Right atrium auricular region (tissue), 2 donors: Measurements from ENCODE around the gene OR51L1. TPM values are rescaled to one million over a fixed set of nuclear protein-coding genes. Genes with fewer than 3 reads are reported as not detected.

Experiments
- DNase-seq: peaks from one replicate; pipeline ENCODE4 v3.0.0-alpha.2; 2019; ENCODE audit warnings: low spot score
- H3K27ac ChIP-seq, 2 donors: fragments of 200-600 bp; sonication (generic); 1 replicate in 1 of 2; 2 replicates in 1 of 2; pipeline ENCODE4 v1.5.1; 2016 to 2019
- H3K27me3 ChIP-seq, 2 donors: fragments of 200-600 bp; sonication (generic); one replicate each; pipeline versions ENCODE4 v1.5.1 to v1.6.0; 2017 to 2019
- H3K36me3 ChIP-seq: fragments of 200-600 bp; sonication (generic); one replicate; pipeline ENCODE4 v1.5.1; 2016
- H3K4me1 ChIP-seq, 2 donors: fragments of 200-600 bp; sonication (generic); one replicate each; pipeline versions ENCODE4 v1.5.1 to v1.6.0; 2017 to 2019
- H3K4me3 ChIP-seq, 2 donors: fragments of 200-600 bp; sonication (generic); 1 replicate in 1 of 2; 2 replicates in 1 of 2; pipeline ENCODE4 v1.5.1; 2017 to 2019; ENCODE audit warnings: mild to moderate bottlenecking in 1 of 2, moderate library complexity in 1 of 2
- H3K9me3 ChIP-seq, 2 donors: fragments of 200-600 bp; sonication (generic); one replicate each; pipeline ENCODE4 v1.5.1; 2019
- total RNA-seq, 2 donors: library from RNA; depleted of rRNA; stranded (reverse); fragments of >200 nt; gene quantifications; one replicate each; pipeline ENCODE4 v1.1.0, GENCODE V29; 2016
- TF ChIP-seq, protein P1 (sequence below), 2 donors: fragments of 200-600 bp; sonication (generic); IDR thresholded peaks; one replicate each; pipeline ENCODE4 v1.5.1; 2019; ENCODE audit warnings: antibody characterized with exemption in 2 of 2

Gene OR51L1
- total RNA-seq, 2 donors from 2014 or later = not detected

DNA sequence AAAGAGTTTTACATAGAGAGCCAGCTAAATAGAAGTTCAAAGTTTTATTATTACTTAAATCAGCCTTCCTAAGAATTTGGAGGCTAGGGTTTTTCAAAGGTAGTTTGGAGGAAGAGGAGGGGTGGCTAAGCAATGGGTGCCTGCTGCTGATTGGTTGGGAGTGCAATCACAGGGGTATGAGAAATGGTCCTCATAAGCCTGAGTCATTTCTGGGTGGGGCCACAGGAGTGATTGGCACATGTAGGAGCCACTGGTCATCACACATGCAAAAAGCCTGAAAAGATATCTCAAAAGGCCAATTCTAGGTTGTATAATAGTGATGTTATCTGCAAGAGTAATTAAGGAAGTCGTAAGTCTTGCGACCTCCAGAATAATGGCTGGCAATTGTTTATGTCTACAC is 12.9 kb downstream of the OR51L1 start:
- no peak overlapping the region for H3K4me3 ChIP-seq
- H3K36me3 ChIP-seq = no peaks in the 10 kb centered on the region
- H3K27me3 ChIP-seq = no peaks in the 10 kb centered on the region
- no peak overlapping the region for H3K27ac ChIP-seq
- TF ChIP-seq, protein P1, sequence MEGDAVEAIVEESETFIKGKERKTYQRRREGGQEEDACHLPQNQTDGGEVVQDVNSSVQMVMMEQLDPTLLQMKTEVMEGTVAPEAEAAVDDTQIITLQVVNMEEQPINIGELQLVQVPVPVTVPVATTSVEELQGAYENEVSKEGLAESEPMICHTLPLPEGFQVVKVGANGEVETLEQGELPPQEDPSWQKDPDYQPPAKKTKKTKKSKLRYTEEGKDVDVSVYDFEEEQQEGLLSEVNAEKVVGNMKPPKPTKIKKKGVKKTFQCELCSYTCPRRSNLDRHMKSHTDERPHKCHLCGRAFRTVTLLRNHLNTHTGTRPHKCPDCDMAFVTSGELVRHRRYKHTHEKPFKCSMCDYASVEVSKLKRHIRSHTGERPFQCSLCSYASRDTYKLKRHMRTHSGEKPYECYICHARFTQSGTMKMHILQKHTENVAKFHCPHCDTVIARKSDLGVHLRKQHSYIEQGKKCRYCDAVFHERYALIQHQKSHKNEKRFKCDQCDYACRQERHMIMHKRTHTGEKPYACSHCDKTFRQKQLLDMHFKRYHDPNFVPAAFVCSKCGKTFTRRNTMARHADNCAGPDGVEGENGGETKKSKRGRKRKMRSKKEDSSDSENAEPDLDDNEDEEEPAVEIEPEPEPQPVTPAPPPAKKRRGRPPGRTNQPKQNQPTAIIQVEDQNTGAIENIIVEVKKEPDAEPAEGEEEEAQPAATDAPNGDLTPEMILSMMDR (IDR thresholded peaks at IDR 0.05) = no peak
- no peaks in the 10 kb centered on the region for H3K9me3 ChIP-seq
- H3K4me1 ChIP-seq = no peaks in the 10 kb centered on the region
- DNase-seq = no peak

DNA sequence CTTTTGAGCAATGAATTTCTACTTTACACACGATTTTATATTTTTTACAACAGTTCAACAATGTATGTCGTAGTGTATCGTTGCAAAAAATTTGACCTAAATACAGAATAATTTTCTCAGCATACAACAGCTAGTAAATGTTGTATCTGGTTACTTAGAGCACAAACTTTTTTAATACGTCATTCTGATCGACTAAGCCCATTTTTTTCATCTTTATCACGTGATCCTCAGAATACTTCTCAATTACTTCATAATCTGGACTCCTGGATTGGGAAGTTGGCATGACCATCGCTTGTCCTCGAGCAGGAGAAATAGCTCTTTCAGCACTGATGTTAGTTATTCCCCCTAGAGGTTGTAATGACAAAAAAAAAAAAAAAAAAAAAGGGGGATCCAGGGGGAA is 16.6 kb downstream of the OR51L1 start:
- H3K36me3 ChIP-seq = no peaks in the 10 kb centered on the region
- H3K9me3 ChIP-seq = no peaks in the 10 kb centered on the region
- TF ChIP-seq, protein P1 (IDR thresholded peaks at IDR 0.05) = no peak
- H3K4me1 ChIP-seq = no peaks in the 10 kb centered on the region
- DNase-seq = no peak
- H3K4me3 ChIP-seq = no peak overlapping the region
- H3K27ac ChIP-seq = no peak overlapping the region
- no peaks in the 10 kb centered on the region for H3K27me3 ChIP-seq

DNA sequence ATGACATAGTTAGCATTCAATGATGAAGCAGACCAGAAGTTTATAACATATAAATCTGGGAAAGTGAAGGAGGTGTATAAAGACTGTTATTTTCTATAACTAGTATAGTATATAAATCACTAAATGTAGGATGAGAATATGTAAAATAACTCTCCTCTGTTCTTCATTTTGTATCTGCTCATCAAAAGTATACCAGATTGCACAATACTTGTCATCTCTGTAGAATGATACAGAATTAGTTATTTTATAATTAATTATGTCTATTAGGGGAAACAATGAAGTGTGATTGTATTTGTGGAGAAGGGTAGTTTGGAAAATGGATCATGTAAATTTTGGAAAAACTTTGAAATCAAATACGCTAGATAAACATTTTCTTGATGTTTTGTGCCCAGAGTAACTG is 18.4 kb downstream of the OR51L1 start:
- TF ChIP-seq, protein P1 (IDR thresholded peaks at IDR 0.05) = no peak
- no peak overlapping the region for H3K27ac ChIP-seq
- no peaks in the 10 kb centered on the region for H3K9me3 ChIP-seq
- no peak overlapping the region for H3K4me3 ChIP-seq
- H3K36me3 ChIP-seq = no peaks in the 10 kb centered on the region
- DNase-seq = no peak
- H3K4me1 ChIP-seq = no peaks in the 10 kb centered on the region
- no peaks in the 10 kb centered on the region for H3K27me3 ChIP-seq

DNA sequence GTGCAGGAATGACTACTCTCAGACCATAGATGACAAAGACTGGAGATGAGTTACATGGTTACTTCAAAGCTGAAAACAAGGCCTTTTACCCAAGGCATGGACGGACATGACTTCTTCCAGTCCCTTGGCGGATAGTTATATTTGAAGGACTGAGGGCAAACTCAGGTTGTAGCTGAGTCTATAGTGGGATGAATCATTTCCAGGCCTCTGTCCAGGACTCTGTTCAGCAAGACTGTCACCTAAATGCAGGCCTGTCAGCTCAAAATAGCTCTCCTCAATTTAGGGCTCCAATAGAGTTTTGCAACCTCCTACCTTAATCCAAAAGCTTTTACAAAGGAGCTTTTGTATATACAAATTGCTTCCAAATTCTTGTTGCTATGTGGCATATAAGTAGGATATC is 27.3 kb downstream of the OR51L1 start:
- H3K27ac ChIP-seq = no peak overlapping the region
- H3K9me3 ChIP-seq = peaks cover 0 to 15% of the 10 kb centered on the region in 2 donors
- TF ChIP-seq, protein P1 (IDR thresholded peaks at IDR 0.05) = no peak
- H3K27me3 ChIP-seq = no peaks in the 10 kb centered on the region
- no peaks in the 10 kb centered on the region for H3K36me3 ChIP-seq
- H3K4me3 ChIP-seq = no peak overlapping the region
- H3K4me1 ChIP-seq = no peaks in the 10 kb centered on the region
- DNase-seq = no peak

DNA sequence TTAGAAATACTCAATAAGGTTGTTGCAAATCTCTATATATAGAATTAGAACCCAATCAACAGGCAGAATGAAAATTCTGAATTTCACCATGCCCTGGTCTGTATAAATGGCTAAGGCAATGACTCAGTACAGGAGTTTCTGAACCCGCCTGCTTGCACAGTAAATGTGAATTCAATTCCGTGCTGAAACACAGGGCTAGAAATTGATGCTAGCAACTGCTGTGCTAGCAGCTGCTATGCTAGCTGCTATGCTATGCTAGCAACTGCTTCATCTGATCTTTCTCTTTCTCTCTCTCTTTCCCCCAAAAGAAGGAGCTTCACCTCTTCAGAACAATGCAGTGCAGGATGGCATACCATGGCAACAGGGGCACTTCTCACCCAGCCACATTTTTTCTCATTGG is 42.0 kb downstream of the OR51L1 start:
- no peaks in the 10 kb centered on the region for H3K9me3 ChIP-seq
- H3K27ac ChIP-seq = no peak overlapping the region
- no peaks in the 10 kb centered on the region for H3K4me1 ChIP-seq
- no peak for DNase-seq
- H3K4me3 ChIP-seq = no peak overlapping the region
- no peaks in the 10 kb centered on the region for H3K27me3 ChIP-seq
- TF ChIP-seq, protein P1 (IDR thresholded peaks at IDR 0.05) = no peak
- no peaks in the 10 kb centered on the region for H3K36me3 ChIP-seq

DNA sequence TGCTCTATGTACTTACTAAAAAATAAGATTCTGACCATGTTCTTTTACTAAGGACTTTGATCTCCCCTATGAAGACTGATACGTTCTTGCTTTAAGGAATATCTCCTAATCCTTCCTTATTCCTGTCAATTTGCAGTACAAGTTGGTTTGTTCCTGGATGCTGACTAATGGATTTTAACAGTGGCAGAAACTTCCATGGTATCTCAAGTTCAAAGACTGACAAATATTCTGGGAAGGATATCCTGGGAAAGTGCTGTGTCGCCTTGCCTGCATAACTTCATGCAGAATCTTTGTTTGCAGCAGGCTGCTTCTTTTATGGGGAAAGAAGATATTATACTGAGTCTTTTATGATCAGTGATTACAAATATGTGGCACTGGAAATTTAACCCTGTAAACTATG is 43.3 kb downstream of the OR51L1 start:
- DNase-seq = no peak
- H3K36me3 ChIP-seq = no peaks in the 10 kb centered on the region
- no peaks in the 10 kb centered on the region for H3K9me3 ChIP-seq
- no peak overlapping the region for H3K27ac ChIP-seq
- no peak overlapping the region for H3K4me3 ChIP-seq
- H3K4me1 ChIP-seq = no peaks in the 10 kb centered on the region
- TF ChIP-seq, protein P1 (IDR thresholded peaks at IDR 0.05) = no peak
- no peaks in the 10 kb centered on the region for H3K27me3 ChIP-seq
